ENCODE measurements around the gene TOMT. TPM values are rescaled to one million over a fixed set of nuclear protein-coding genes. Genes with fewer than 3 reads are reported as not detected.

TOMT gene
- total and polyA plus RNA-seq, 2 donors (not counting 1 experiment from before 2014, with no cell fraction given): not detected

GRCh38 chr11:72069200-72069599, 36.5 kb upstream of the TOMT start:
- H3K27me3 Mint-ChIP-seq: no peaks in the 10 kb centered on the region
- no peak for TF ChIP-seq EZH2 (IDR thresholded peaks at IDR 0.05; ENCODE audit: borderline replicate concordance, insufficient read depth, low read depth, low read length, poor library complexity, severe bottlenecking)
- no peak for TF ChIP-seq CTCF (IDR thresholded peaks at IDR 0.05)
- H3K79me2 ChIP-seq (ENCODE audit: control insufficient read depth, insufficient read depth, low read length): peaks cover 52% of the 10 kb centered on the region
- no peak overlapping the region for H3K4me2 ChIP-seq (replicated peaks; ENCODE audit: low read depth, low read length, poor library complexity, severe bottlenecking)
- no peaks in the 10 kb centered on the region for H3K9me3 ChIP-seq (ENCODE audit: control extremely low read depth in 1 of 3, control insufficient read depth in 2 of 3, insufficient read depth in 1 of 3, low read length in 2 of 3)
- H3K27ac Mint-ChIP-seq: no peak overlapping the region
- ATAC-seq (ENCODE audit: low read depth): no peak
- H3K27me3 ChIP-seq (replicated peaks in 1 of 4; ENCODE audit: control extremely low read depth in 1 of 4, control insufficient read depth in 3 of 4, insufficient read depth in 4 of 4, low read length in 3 of 4): no peaks in the 10 kb centered on the region
- H3K4me3 ChIP-seq (ENCODE audit: control extremely low read depth in 1 of 5, extremely low read depth in 1 of 5, insufficient read depth in 1 of 5, low read depth in 2 of 5, low read length in 4 of 5): no peak overlapping the region
- no peaks in the 10 kb centered on the region for H3K9me3 Mint-ChIP-seq (ENCODE audit: insufficient read depth)
- peak overlapping the region in 1 of 2 donors; percentile 16 for H3K27ac ChIP-seq (ENCODE audit: low read length in 2 of 2)
- no peak overlapping the region for H3K9ac ChIP-seq (ENCODE audit: low read length)
- intact Hi-C loops (cut with micrococcal nuclease): no loop called here
- H3K4me1 Mint-ChIP-seq: peaks cover 12% of the 10 kb centered on the region
- H2AFZ ChIP-seq (ENCODE audit: insufficient read depth, low read depth, low read length, poor library complexity, severe bottlenecking): no peak overlapping the region
- DNase-seq: no peak
- H3K36me3 ChIP-seq (replicated peaks in 1 of 2; ENCODE audit: control extremely low read depth in 1 of 2, control insufficient read depth in 1 of 2, extremely low read depth in 1 of 2, insufficient read depth in 2 of 2, low read length in 1 of 2): peaks cover 0 to 3% of the 10 kb centered on the region in 2 experiments
- ChIA-PET POLR2A (no interaction called here), CTCF (interaction anchor here (0.6 to 1.9 kb wide), 2 partner anchors 22 to 44 kb away, joined by 4 read pairs; no protein-coding TSS in a partner anchor)
- no peak overlapping the region for H3K4me3 Mint-ChIP-seq
- peaks cover 13 to 17% of the 10 kb centered on the region in 2 donors for H3K4me1 ChIP-seq (ENCODE audit: control insufficient read depth in 2 of 2, insufficient read depth in 2 of 2, low read length in 2 of 2)
- H4K20me1 ChIP-seq (ENCODE audit: control insufficient read depth, insufficient read depth, low read length, poor library complexity, severe bottlenecking): no peaks in the 10 kb centered on the region

GRCh38 chr11:72069787-72070251, 35.9 kb upstream of the TOMT start:
- H2AFZ ChIP-seq (ENCODE audit: insufficient read depth, low read depth, low read length, poor library complexity, severe bottlenecking): no peak overlapping the region
- Mint-ChIP-seq H3K27ac (no peak overlapping the region), H3K9me3 (ENCODE audit: insufficient read depth) (no peaks in the 10 kb centered on the region), H3K4me3 (no peak overlapping the region), H3K27me3 (no peaks in the 10 kb centered on the region), H3K4me1 (peaks cover 12% of the 10 kb centered on the region)
- peak overlapping the region in 1 of 2 donors; percentile 16 for H3K27ac ChIP-seq (ENCODE audit: low read length in 2 of 2)
- peaks cover 57% of the 10 kb centered on the region for H3K79me2 ChIP-seq (ENCODE audit: control insufficient read depth, insufficient read depth, low read length)
- H3K4me3 ChIP-seq (ENCODE audit: control extremely low read depth in 1 of 5, extremely low read depth in 1 of 5, insufficient read depth in 1 of 5, low read depth in 2 of 5, low read length in 4 of 5): no peak overlapping the region
- ChIA-PET CTCF (no interaction called here), POLR2A (no interaction called here)
- H3K4me1 ChIP-seq (ENCODE audit: control insufficient read depth in 2 of 2, insufficient read depth in 2 of 2, low read length in 2 of 2): peaks cover 13 to 17% of the 10 kb centered on the region in 2 donors
- no peaks in the 10 kb centered on the region for H4K20me1 ChIP-seq (ENCODE audit: control insufficient read depth, insufficient read depth, low read length, poor library complexity, severe bottlenecking)
- TF ChIP-seq EZH2 (IDR thresholded peaks at IDR 0.05; ENCODE audit: borderline replicate concordance, insufficient read depth, low read depth, low read length, poor library complexity, severe bottlenecking): no peak
- no peak for TF ChIP-seq CTCF (IDR thresholded peaks at IDR 0.05)
- peaks cover 0 to 3% of the 10 kb centered on the region in 2 experiments for H3K36me3 ChIP-seq (replicated peaks in 1 of 2; ENCODE audit: control extremely low read depth in 1 of 2, control insufficient read depth in 1 of 2, extremely low read depth in 1 of 2, insufficient read depth in 2 of 2, low read length in 1 of 2)
- ATAC-seq (ENCODE audit: low read depth) (no peak), DNase-seq (no peak)
- intact Hi-C loops (cut with micrococcal nuclease): no loop called here
- H3K9ac ChIP-seq (ENCODE audit: low read length): no peak overlapping the region
- H3K4me2 ChIP-seq (replicated peaks; ENCODE audit: low read depth, low read length, poor library complexity, severe bottlenecking): peak overlapping the region; percentile 16
- no peaks in the 10 kb centered on the region for H3K9me3 ChIP-seq (ENCODE audit: control extremely low read depth in 1 of 3, control insufficient read depth in 2 of 3, insufficient read depth in 1 of 3, low read length in 2 of 3)
- WGBS (ENCODE audit: insufficient coverage): 0% methylated on average over 1 of the region's 2 CpGs
- H3K27me3 ChIP-seq (replicated peaks in 1 of 4; ENCODE audit: control extremely low read depth in 1 of 4, control insufficient read depth in 3 of 4, insufficient read depth in 4 of 4, low read length in 3 of 4): no peaks in the 10 kb centered on the region
